Globus pallidus (tissue), 1 donor: Measurements from ENCODE around the gene SUOX.
"Not testable (repeated sequence)": the region's sequence is repeated elsewhere in the genome, so short reads cannot be mapped to it uniquely, and the experiment has no call there.

Experiments used
- DNase-seq: peaks from one replicate; pipeline ENCODE4 v3.0.0-alpha.2; 2015; ENCODE audit warnings: low spot score

Gene SUOX

GRCh38 chr12:56020423-56021184 lies 23.5 kb downstream of the SUOX start, which contains the start of gene IKZF4:
Gene IKZF4 (plus strand): TSS chr12:56021043. CDS start chr12:56021494, 451 bp downstream.
- peak; percentile 26 for DNase-seq

- DNase-seq: no peak
Observed at GRCh38 chr12:56021889-56022497, 24.9 kb downstream of the SUOX start.

- DNase-seq: no peak
Observed at GRCh38 chr12:56028511-56029165, 31.6 kb downstream of the SUOX start.

GRCh38 chr12:56029166-56029519 lies 32.1 kb downstream of the SUOX start:
- DNase-seq: no peak

- DNase-seq: no peak
Observed at GRCh38 chr12:56029666-56030293, 32.7 kb downstream of the SUOX start.

- no peak for DNase-seq
Observed at GRCh38 chr12:56031987-56032386, 34.9 kb downstream of the SUOX start.

GRCh38 chr12:56034586-56035332 lies 37.7 kb downstream of the SUOX start:
- DNase-seq: no peak

GRCh38 chr12:56037161-56037560 lies 40.1 kb downstream of the SUOX start:
- DNase-seq: no peak

- no peak for DNase-seq
Observed at GRCh38 chr12:56038022-56038655, 41.1 kb downstream of the SUOX start.

GRCh38 chr12:56040151-56040550 lies 43.1 kb downstream of the SUOX start:
- no peak for DNase-seq

GRCh38 chr12:56040963-56041551 lies 44.0 kb downstream of the SUOX start:
- no peak for DNase-seq

- peak; percentile 97 for DNase-seq
Observed at GRCh38 chr12:56041552-56042429, 44.7 kb downstream of the SUOX start, which contains the start of gene RPS26. Gene RPS26 (plus strand): TSS chr12:56041918. CDS start chr12:56042167, 249 bp downstream.

GRCh38 chr12:56042430-56042813 lies 45.3 kb downstream of the SUOX start:
- DNase-seq: not testable (repeated sequence)

GRCh38 chr12:56042843-56043242 lies 45.8 kb downstream of the SUOX start:
- no peak for DNase-seq

GRCh38 chr12:56046027-56046780 lies 49.1 kb downstream of the SUOX start:
- DNase-seq: no peak

GRCh38 chr12:56053407-56053893 lies 56.4 kb downstream of the SUOX start:
- no peak for DNase-seq
